NCI-H82 (cell line): Measurements from ENCODE around the gene NUP37.

Experiments
- DNase-seq: peaks from one replicate; lab custom pipeline; 2025; lab: John Stamatoyannopoulos, UW

NUP37 gene

GRCh38 chr12:102026728-102027127 is 93.2 kb downstream of the NUP37 start:
- peak; percentile 46 for DNase-seq

DNA sequence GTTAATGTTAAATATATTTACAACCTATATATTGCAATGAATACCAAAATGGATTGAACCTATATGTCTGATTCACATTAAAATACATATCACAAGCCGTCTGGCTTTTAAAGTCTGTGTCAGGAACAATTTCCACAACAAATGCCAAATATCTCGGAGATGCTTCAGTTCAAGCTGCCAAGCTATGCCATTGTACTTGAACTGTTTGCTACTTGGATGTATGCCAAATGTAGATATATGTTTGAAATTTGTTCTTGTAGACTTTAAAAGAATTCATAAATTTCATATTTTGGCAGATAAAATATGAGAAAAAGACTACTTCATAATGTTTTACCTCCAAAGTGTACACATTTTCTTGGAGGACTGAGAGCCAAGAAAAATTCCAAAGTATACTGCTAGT is 95.1 kb downstream of the NUP37 start:
- no peak for DNase-seq

- DNase-seq: no peak
These were observed 96.5 kb downstream of the NUP37 start for GRCh38 chr12:102023343-102023930.
